SK-N-SH (cell line): ENCODE results near the gene MXRA8. TPM values are rescaled to one million over a fixed set of nuclear protein-coding genes. Genes with fewer than 3 reads are reported as not detected.
A peak's percentile ranks its signal among the peaks of the same experiment; 100 is the strongest.

ENCODE experiments used
- CTCF ChIA-PET: fragments of 300-600, 350-600 bp; formaldehyde crosslinking; extraction: SDS; loops from one replicate; lab custom pipeline; 2021; lab: Yijun Ruan, JAX
- POLR2A ChIA-PET: fragments of 350-600 bp; sonication (Branson Sonifier 250); formaldehyde crosslinking; extraction: SDS; loops from one replicate; lab custom pipeline; 2020; ENCODE audit warnings: antibody characterized with exemption, inconsistent platforms; lab: Yijun Ruan, JAX
- DNase-seq: peaks from one replicate; pipeline ENCODE4 v3.0.0; 2012
- H2AFZ ChIP-seq: fragments of 200-600 bp; sonication (generic); 2 replicates; pipeline ENCODE4 v1.8.1; 2016; ENCODE audit warnings: antibody characterized with exemption, mild to moderate bottlenecking, low read depth
- H3F3A ChIP-seq: fragments of 200-600 bp; sonication (generic); replicated peaks from 2 replicates; pipeline ENCODE3; 2016; ENCODE audit warnings: antibody characterized with exemption, mild to moderate bottlenecking; ENCODE audit not compliant: insufficient read depth
- H3K27ac ChIP-seq, 2 experiments: fragments of 200-500 bp in 1 of 2; fragments of 200-600 bp in 1 of 2; sonication (Bioruptor generic) in 1 of 2; sonication (generic), shearing (Covaris generic) in 1 of 2; 2 replicates each; pipeline versions ENCODE4 v1.5.1 to v1.6.1; 2014 to 2016; ENCODE audit warnings: low read depth in 2 of 2, inconsistent platforms in 1 of 2, low read length in 1 of 2, mild to moderate bottlenecking in 1 of 2, mixed read lengths in 1 of 2
- H3K27me3 ChIP-seq: fragments of 200-600 bp; sonication (generic), shearing (Covaris generic); 2 replicates; pipeline ENCODE4 v1.6.1; 2016; ENCODE audit warnings: mixed run types; ENCODE audit not compliant: insufficient read depth
- H3K36me3 ChIP-seq, 2 experiments: fragments of 200-500 bp in 1 of 2; fragments of 200-600 bp in 1 of 2; sonication (Bioruptor generic) in 1 of 2; sonication (generic) in 1 of 2; replicated peaks in 1 of 2; 2 replicates each; pipeline versions ENCODE3 to v1.5.1; 2014 to 2016; ENCODE audit warnings: low read length in 1 of 2, mild to moderate bottlenecking in 1 of 2; ENCODE audit not compliant: insufficient read depth in 2 of 2, control insufficient read depth in 1 of 2
- H3K4me1 ChIP-seq, 2 experiments: fragments of 200-500 bp in 1 of 2; fragments of 200-600 bp in 1 of 2; sonication (Bioruptor generic) in 1 of 2; sonication (generic), shearing (Covaris generic) in 1 of 2; 2 replicates each; pipeline versions ENCODE4 v1.5.1 to v1.6.1; 2014 to 2016; ENCODE audit warnings: low read depth in 1 of 2, low read length in 1 of 2, mixed run types in 1 of 2; ENCODE audit not compliant: insufficient read depth in 2 of 2, control insufficient read depth in 1 of 2
- H3K4me2 ChIP-seq: fragments of 200-600 bp; sonication (generic), shearing (Covaris generic); 2 replicates; pipeline ENCODE4 v1.6.1; 2017; ENCODE audit warnings: mixed run types
- H3K4me3 ChIP-seq, 2 experiments: fragments of 200-500 bp in 1 of 2; fragments of 200-600 bp in 1 of 2; sonication (Bioruptor generic) in 1 of 2; sonication (generic), shearing (Covaris generic) in 1 of 2; 2 replicates each; pipeline versions ENCODE4 v1.5.1 to v1.8.1; 2014 to 2016; ENCODE audit warnings: low read depth in 2 of 2, inconsistent platforms in 1 of 2, low read length in 1 of 2, mild to moderate bottlenecking in 1 of 2, mixed read lengths in 1 of 2, moderate library complexity in 1 of 2
- H3K79me2 ChIP-seq: fragments of 200-600 bp; sonication (generic); 2 replicates; pipeline ENCODE4 v1.8.1; 2017; ENCODE audit warnings: mild to moderate bottlenecking; ENCODE audit not compliant: insufficient read depth
- H3K9ac ChIP-seq: fragments of 200-600 bp; sonication (generic); 2 replicates; pipeline ENCODE4 v1.6.1; 2017; ENCODE audit warnings: mixed run types
- H3K9me2 ChIP-seq: fragments of 200-600 bp; sonication (generic); 2 replicates; pipeline ENCODE4 v1.6.1; 2017; ENCODE audit warnings: mixed run types
- H3K9me3 ChIP-seq: fragments of 200-600 bp; sonication (generic); 2 replicates; pipeline ENCODE4 v1.6.1; 2017; ENCODE audit warnings: mixed run types, mild to moderate bottlenecking, moderate library complexity
- H4K20me1 ChIP-seq: fragments of 200-600 bp; sonication (generic); 2 replicates; pipeline ENCODE4 v1.6.1; 2017; ENCODE audit warnings: mild to moderate bottlenecking, mixed run types; ENCODE audit not compliant: insufficient read depth
- CHD2 ChIP-seq: fragments of 150-350 bp; IDR thresholded peaks from 2 replicates; pipeline ENCODE4 v1.6.1; 2018; ENCODE audit warnings: low read length; ENCODE audit not compliant: partially characterized antibody
- EP300 ChIP-seq, 2 experiments: IDR thresholded peaks; 2 replicates each; pipeline versions ENCODE4 v1.4.0 to v1.6.1; 2012; ENCODE audit warnings: borderline replicate concordance in 1 of 2, low read depth in 1 of 2, low read length in 1 of 2
- GATA2 ChIP-seq: sonication (generic); formaldehyde crosslinking; IDR thresholded peaks from 2 replicates; pipeline ENCODE4 v1.5.0; 2020; ENCODE audit warnings: mild to moderate bottlenecking, missing genetic modification reagents
- MEF2A ChIP-seq: IDR thresholded peaks from 2 replicates; pipeline ENCODE4 v1.4.0; 2012; ENCODE audit warnings: low read depth, borderline replicate concordance
- MXI1 ChIP-seq: IDR thresholded peaks from 2 replicates; pipeline ENCODE4 v1.6.1; 2012; ENCODE audit warnings: mild to moderate bottlenecking, low read depth, low read length, improper control_type of control experiment
- NFIC ChIP-seq: IDR thresholded peaks from 2 replicates; pipeline ENCODE4 v1.4.0; 2012; ENCODE audit warnings: borderline replicate concordance
- NRF1 ChIP-seq: IDR thresholded peaks from 2 replicates; pipeline ENCODE4 v1.6.1; 2012; ENCODE audit warnings: low read depth, mild to moderate bottlenecking, low read length
- POLR2AphosphoS5 ChIP-seq: IDR thresholded peaks from 2 replicates; pipeline ENCODE4 v1.6.1; 2012; ENCODE audit warnings: low read depth, low read length
- RCOR1 ChIP-seq: fragments of 150-350 bp; IDR thresholded peaks from 2 replicates; pipeline ENCODE4 v1.6.1; 2017; ENCODE audit warnings: antibody characterized with exemption, low read length
- RFX5 ChIP-seq: IDR thresholded peaks from 2 replicates; pipeline ENCODE4 v1.6.1; 2012; ENCODE audit warnings: mild to moderate bottlenecking, improper control_type of control experiment, low read length
- TCF12 ChIP-seq: IDR thresholded peaks from 2 replicates; pipeline ENCODE4 v1.4.0; 2012
- TEAD4 ChIP-seq: IDR thresholded peaks from 2 replicates; pipeline ENCODE4 v1.4.0; 2012; ENCODE audit warnings: mild to moderate bottlenecking, borderline replicate concordance; ENCODE audit not compliant: insufficient read depth
- YY1 ChIP-seq: IDR thresholded peaks from 2 replicates; pipeline ENCODE4 v1.4.0; 2012; ENCODE audit warnings: low read depth, mild to moderate bottlenecking
- WGBS: methylation state at CpG from one replicate; pipeline ENCODE4 v1.1.6; 2017; ENCODE audit warnings: low lambda C conversion rate; 5-methylcytosine and 5-hydroxymethylcytosine counted together
- polyA plus RNA-seq, 3 experiments: library from polyadenylated mRNA; depleted of rRNA; stranded (reverse); fragments of >200 nt; gene quantifications; 2 replicates each; pipeline ENCODE4 v1.2.3, GENCODE V29; 2012
- TF ChIP-seq, protein P1 (sequence below): fragments of 200-600 bp; sonication (generic); IDR thresholded peaks from 2 replicates; pipeline ENCODE4 v1.6.1; 2017; ENCODE audit warnings: antibody characterized with exemption, mild to moderate bottlenecking, moderate library complexity
- TF ChIP-seq, protein P2 (sequence below): IDR thresholded peaks from 2 replicates; pipeline ENCODE4; 2012
- TF ChIP-seq, protein P3 (sequence below): fragments of 150-350 bp; IDR thresholded peaks from 2 replicates; pipeline ENCODE4 v1.6.1; 2017; ENCODE audit warnings: antibody characterized with exemption, low read length, low read depth, borderline replicate concordance

MXRA8 gene
- polyA plus RNA-seq, 1 of the 3 experiments (the other 2 are of a cell fraction): 2.5 TPM

DNA sequence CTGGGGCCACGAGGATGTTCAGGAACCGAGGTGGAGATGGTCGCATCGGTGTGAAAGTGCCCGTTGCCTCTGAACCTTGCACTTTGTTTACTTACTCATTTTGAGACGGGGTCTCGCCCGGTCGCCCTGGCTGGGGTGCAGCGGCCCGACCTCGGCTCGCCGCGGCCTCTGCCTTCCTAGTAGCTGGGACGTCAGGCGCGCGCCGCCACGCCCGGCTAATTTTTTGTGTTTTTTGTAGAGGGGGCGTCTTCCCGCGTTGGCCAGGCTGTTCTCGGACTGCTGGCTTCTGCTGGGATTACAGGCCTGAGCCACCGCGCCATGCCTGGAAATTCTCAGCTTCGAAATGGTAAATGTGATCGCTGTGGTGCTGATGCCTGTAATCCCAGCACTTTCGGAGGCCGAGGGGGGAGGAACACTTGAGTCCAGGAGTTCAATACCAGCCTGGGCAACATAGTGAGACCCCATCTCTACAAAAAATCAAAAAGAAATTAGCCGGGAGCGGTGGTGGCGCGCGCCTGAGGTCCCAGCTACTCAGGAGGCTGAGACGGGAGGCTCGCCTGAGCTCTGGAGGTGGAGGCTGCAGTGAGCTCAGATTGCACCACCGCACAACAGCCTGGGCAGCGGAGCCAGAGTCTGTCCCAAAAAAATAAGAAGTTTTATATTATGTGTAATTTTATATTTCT, 49.4 kb upstream of the MXRA8 start:
- no peaks in the 10 kb centered on the region for H3K9me2 ChIP-seq
- peak overlapping the region; percentile 87 for H3K4me2 ChIP-seq
- TF ChIP-seq, protein P1, sequence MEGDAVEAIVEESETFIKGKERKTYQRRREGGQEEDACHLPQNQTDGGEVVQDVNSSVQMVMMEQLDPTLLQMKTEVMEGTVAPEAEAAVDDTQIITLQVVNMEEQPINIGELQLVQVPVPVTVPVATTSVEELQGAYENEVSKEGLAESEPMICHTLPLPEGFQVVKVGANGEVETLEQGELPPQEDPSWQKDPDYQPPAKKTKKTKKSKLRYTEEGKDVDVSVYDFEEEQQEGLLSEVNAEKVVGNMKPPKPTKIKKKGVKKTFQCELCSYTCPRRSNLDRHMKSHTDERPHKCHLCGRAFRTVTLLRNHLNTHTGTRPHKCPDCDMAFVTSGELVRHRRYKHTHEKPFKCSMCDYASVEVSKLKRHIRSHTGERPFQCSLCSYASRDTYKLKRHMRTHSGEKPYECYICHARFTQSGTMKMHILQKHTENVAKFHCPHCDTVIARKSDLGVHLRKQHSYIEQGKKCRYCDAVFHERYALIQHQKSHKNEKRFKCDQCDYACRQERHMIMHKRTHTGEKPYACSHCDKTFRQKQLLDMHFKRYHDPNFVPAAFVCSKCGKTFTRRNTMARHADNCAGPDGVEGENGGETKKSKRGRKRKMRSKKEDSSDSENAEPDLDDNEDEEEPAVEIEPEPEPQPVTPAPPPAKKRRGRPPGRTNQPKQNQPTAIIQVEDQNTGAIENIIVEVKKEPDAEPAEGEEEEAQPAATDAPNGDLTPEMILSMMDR: no peak
- TF ChIP-seq, protein P2, sequence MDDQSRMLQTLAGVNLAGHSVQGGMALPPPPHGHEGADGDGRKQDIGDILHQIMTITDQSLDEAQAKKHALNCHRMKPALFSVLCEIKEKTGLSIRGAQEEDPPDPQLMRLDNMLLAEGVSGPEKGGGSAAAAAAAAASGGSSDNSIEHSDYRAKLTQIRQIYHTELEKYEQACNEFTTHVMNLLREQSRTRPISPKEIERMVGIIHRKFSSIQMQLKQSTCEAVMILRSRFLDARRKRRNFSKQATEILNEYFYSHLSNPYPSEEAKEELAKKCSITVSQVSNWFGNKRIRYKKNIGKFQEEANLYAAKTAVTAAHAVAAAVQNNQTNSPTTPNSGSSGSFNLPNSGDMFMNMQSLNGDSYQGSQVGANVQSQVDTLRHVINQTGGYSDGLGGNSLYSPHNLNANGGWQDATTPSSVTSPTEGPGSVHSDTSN: no peak
- TF ChIP-seq POLR2AphosphoS5: no peak
- no peak for TF ChIP-seq MXI1
- TF ChIP-seq YY1: no peak
- TF ChIP-seq RFX5: no peak
- TF ChIP-seq GATA2 (CRISPR knock-in tag): no peak
- no peak for TF ChIP-seq RCOR1
- TF ChIP-seq NFIC: no peak
- no peak for TF ChIP-seq MEF2A
- TF ChIP-seq, protein P3, sequence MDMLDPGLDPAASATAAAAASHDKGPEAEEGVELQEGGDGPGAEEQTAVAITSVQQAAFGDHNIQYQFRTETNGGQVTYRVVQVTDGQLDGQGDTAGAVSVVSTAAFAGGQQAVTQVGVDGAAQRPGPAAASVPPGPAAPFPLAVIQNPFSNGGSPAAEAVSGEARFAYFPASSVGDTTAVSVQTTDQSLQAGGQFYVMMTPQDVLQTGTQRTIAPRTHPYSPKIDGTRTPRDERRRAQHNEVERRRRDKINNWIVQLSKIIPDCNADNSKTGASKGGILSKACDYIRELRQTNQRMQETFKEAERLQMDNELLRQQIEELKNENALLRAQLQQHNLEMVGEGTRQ: no peak
- no peak for TF ChIP-seq CHD2
- no peak for TF ChIP-seq NRF1
- TF ChIP-seq TEAD4: no peak
- TF ChIP-seq TCF12: no peak
- TF ChIP-seq EP300 (IDR thresholded peaks at IDR 0.05; ENCODE audit: borderline replicate concordance in 1 of 2, low read depth in 1 of 2, low read length in 1 of 2): no peak
- TF ChIP-seq, all 33 proteins: peak for 0
- peak overlapping the region; percentile 72 to 77 for H3K27ac ChIP-seq
- POLR2A ChIA-PET: interaction anchor here (0.6 to 3.3 kb wide), 7 partner anchors 8 to 208 kb away, joined by 3 to 18 read pairs (median 3); partner anchors contain the start of genes AURKAIP1, CCNL2 and MIB2
- 0 out of 2 replicates have a peak overlapping the region, but pooled peaks have one; percentile 65 for H2AFZ ChIP-seq
- DNase-seq: no peak
- no peaks in the 10 kb centered on the region for H3K9me3 ChIP-seq
- H3K4me3 ChIP-seq: peak overlapping the region; percentile 74 to 77
- H3K27me3 ChIP-seq: no peaks in the 10 kb centered on the region
- H3K9ac ChIP-seq: peak overlapping the region; percentile 88
- CTCF ChIA-PET: interaction anchor here (1.0 to 3.5 kb wide), 3 partner anchors 9 to 34 kb away, joined by 3 to 14 read pairs (median 14); partner anchors contain the start of genes ANKRD65 and CCNL2
- H4K20me1 ChIP-seq: no peaks in the 10 kb centered on the region
- 24% methylated on average over 18 of the region's 41 CpGs for WGBS
- peaks cover 11 to 15% of the 10 kb centered on the region in 2 experiments; a peak in 3 of 4 replicates for H3K4me1 ChIP-seq
- peaks cover 64% of the 10 kb centered on the region for H3K79me2 ChIP-seq
- H3F3A ChIP-seq: peaks cover 26% of the 10 kb centered on the region
- H3K36me3 ChIP-seq: peaks cover 10 to 16% of the 10 kb centered on the region in 2 experiments
